Endothelial cell of hepatic sinusoid (primary cell): ENCODE data around the gene NELL2.

Experiments
- in situ Hi-C: cut with HindIII; loops from 2 replicates; pipeline ENCODE4 v1.10.0; 2017; ENCODE audit warnings: low sequenced_read_pairs

The NELL2 gene

DNA sequence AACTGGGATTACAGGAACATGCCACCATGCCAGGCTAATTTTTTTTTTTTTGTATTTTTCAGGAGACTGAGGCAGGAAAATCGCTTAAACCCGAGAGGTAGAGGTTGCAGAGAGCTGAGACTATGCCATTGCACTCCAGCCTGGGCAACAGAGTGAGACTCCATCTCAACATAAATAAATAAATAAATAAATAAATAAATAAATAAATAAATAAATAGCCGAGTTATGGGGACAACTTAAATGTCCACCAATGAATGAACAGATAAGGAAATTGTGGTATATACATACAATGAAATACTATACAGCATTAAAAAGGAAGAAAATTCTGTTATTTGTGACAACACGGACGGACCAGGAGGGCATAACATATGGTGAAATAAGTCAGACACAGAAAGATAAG, 325.7 kb downstream of the NELL2 start:
- in situ Hi-C loops = no loop called here

GRCh38 chr12:44546060-44546459, 330.1 kb downstream of the NELL2 start:
- in situ Hi-C loops = no loop called here

DNA sequence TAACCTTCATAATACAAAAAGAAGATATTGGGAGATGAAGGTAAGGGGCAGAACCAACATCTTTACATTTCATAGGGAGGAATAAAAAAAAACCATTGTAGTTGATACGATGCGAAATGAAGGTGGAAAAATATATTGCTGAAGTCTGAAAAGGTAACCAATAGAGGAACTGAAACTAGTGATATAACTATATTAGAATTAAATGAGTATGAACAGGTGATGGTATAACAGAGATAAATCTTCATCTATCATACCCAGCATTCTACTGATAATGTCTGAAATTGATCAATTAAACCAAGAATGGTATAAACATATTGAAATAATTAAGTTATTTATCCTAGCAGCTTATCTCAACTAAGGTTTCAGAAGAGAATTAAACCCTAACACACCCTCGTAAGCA, 332.1 kb downstream of the NELL2 start:
- in situ Hi-C loops = no loop called here

DNA sequence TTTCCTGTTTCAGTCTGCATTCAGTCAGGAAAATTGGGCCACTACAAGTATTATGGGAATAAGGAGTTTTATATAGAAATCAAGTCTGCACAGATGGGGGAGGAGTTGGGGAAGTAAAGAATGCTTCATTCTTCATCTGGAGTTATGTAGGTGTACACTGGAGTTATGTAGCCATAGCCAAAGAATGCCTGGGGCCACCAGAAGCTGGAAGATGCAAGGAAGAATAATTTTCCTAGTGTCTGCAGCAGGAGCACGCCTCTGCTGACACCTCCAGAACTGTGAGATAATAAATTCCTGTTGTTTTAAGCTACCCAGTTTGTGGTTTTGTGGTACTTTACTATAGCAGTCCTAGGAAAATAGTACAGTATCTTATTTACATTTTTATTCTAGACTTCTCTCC, 333.4 kb downstream of the NELL2 start:
- in situ Hi-C loops = no loop called here

- in situ Hi-C loops = no loop called here
Observed at GRCh38 chr12:44537354-44537753, 338.8 kb downstream of the NELL2 start.

DNA sequence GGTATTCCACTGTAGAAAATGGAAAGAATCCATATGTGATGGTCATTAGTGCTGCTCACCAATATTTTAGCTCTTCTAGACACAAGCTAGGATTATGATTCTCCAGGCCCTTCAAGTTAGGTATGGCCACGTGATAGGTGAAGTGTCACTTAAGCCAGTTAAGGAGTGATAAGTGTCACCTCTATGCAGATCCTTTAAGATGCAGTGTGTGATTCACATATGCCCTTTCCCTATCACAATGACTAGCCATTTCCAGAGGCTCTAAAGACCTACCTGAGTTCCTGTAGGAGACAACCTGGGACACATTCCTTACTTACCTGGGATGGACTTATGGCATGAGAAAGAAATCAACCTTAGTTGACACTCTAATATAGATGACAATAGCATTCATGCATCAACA, 343.2 kb downstream of the NELL2 start:
- in situ Hi-C loops = no loop called here

GRCh38 chr12:44531320-44531971, 344.7 kb downstream of the NELL2 start:
- in situ Hi-C loops = no loop called here

DNA sequence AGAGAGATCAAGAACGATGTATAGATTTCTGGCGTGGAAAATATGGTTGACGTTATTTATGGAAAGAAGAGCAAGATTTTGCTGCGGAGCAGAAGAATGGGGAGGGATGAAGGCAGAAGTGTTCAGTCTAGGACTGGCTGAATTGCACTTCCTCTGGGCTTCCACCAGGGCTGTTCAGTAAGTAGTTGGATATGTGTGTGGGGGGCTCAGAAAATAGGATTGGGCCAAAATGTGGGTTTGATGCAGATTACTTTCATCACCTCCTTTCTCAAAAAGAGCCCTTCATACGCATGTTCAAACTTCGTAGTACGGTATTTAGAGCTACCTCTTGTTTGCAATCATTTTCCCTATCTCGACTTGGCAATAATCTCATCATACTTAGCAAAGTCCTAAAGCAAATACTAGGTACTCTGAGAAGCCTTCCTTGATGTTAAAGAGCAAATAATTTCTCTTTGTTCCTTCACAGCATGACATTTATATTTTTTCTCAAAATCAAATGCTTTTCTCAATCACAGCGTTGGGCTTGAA, 349.4 kb downstream of the NELL2 start:
- in situ Hi-C loops = no loop called here

DNA sequence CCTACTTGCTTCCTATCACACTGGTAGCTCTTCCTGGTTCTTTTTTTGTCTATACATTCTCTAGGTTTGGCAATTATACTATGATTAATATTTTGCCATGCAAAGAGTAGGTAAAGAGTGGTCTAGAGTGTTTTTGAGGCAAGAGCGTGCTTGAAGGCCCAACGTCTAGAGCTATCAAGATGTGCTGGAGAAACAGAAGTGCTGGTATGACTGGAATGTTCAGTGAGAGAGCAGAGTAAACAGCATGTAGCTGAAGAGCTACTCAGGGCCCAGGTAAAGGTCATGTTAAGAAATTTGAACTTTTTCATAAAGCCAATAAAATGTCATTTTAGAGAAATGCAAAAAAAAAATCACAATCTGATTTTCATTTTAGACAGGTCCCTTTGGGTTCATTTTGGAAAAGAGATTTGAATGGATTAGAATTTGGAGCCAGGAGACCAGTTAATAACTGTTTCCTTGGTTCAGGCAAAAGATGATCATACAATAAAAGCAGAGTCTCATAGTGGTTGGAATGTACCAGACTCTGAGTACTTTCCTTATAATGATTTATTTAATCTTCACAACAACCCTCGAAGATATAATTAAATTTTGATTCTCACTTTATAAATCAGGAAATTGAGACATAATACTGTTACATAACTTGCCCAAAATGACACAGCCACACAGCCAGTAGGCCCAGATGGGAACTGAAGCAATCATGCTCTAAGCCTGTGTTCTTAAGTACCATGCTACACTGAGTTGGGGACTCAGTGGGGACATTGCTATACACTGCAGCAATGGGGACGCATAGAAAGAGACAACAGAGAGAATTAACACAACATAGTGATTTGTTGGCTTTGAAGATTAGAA, 350.1 kb downstream of the NELL2 start:
- in situ Hi-C loops = no loop called here

- in situ Hi-C loops = no loop called here
Observed at GRCh38 chr12:44523828-44524227, 352.3 kb downstream of the NELL2 start.

DNA sequence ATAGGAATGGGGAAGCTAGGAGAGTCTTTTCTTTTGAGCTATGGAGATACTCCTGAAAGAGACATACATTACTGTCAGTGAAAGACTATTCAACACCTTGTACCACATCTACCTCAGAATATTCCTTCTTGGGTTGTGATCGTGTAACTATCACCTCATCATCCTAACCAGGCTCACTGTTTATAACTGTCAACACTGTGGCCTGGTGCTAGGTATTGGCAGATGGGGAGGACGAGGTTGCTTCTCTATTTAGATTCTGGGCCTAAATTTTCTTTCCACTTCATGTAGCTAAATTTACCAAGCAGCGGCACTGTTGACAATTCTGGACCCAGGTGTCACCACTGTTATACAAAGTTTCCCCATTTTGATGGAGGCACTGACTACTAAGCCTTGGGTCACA, 354.4 kb downstream of the NELL2 start:
- in situ Hi-C loops = no loop called here

- in situ Hi-C loops = no loop called here
Observed at GRCh38 chr12:44519931-44520330, 356.2 kb downstream of the NELL2 start.

DNA sequence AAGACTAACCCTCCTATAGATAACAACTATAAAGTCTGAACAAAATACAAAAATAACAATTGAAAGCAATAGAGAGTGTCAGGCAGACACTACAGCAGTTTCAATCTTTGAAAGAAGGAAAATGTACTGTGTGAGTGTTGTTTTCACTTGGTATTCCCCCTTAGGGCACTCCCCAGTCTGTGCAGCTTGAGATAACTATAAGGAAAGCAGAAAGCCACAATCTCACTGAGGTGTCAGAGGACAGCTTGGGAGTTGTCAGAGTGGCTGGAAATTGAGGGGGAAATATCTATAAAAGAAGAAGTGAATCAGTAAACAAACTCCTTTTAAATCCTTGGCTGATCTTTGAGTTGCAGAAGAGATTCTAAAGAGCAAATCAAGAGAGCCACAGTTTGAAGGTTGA, 364.8 kb downstream of the NELL2 start:
- in situ Hi-C loops = no loop called here

GRCh38 chr12:44510510-44510909, 365.6 kb downstream of the NELL2 start:
- in situ Hi-C loops = no loop called here

DNA sequence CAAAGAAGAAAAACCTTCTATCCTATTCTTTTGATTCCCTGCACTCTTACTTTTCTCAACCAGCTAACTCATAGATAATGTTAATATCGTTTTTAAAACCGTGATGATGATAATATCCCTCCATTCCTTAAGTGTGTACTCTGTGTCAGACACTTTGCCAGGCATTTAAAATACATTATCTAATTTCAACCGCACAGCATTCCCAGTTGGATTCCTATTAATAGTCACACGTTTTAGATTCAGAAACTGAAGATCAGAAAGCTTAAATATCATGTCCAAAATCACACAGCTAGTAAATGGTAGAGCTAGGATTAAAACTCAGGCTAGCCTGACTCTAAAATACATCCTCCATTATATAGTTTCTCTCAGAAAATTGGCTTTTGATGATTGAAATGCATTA, 366.0 kb downstream of the NELL2 start:
- in situ Hi-C loops = no loop called here

- in situ Hi-C loops = no loop called here
Observed at GRCh38 chr12:44509471-44509870, 366.6 kb downstream of the NELL2 start.

DNA sequence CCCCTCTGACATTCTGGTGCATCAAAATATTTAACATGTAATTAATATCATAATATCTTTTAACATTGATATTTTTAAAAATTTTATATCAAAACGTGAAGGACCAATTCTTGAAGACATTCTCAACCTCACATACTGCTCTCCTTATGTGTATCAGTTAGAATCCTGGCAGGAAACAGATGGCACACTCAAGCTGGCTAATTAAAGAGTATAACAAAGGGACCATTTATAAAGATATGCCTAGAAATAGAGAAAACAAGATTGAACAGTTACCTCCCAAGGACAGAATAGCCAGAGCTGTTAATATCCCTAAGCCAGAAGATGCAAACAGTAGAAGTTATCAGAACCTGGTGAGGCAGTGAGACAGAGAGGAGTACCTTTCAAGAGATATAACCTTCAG, 368.7 kb downstream of the NELL2 start:
- in situ Hi-C loops = no loop called here

GRCh38 chr12:44504799-44505198, 371.3 kb downstream of the NELL2 start:
- in situ Hi-C loops = no loop called here

GRCh38 chr12:44503329-44503728, 372.8 kb downstream of the NELL2 start:
- in situ Hi-C loops = no loop called here

DNA sequence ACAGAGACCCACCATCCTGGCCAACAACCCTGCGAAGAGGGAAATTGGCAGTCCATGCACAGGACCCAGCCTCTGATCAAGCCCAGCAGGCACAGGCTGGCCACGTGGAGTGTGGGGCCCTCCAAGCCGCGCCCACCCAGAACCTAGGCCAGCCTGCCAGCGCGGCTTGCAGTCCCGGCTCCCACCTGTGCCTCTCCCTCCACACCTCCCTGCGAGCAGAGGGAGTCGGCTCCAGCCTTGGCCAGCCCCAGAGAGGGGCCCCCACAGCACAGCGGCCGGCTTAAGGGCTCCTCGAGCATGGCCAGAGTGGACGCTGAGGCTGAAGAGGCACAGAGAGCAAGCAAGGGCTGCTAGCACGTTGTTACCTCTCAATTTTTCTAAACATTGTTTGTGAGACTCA, 373.4 kb downstream of the NELL2 start:
- in situ Hi-C loops = no loop called here

GRCh38 chr12:44500423-44500822, 375.7 kb downstream of the NELL2 start:
- in situ Hi-C loops = no loop called here

GRCh38 chr12:44497044-44497443, 379.1 kb downstream of the NELL2 start:
- in situ Hi-C loops = no loop called here
